LoVo (cell line): ENCODE results near the gene LIPC.
"Not testable (repeated sequence)": the region's sequence is repeated elsewhere in the genome, so short reads cannot be mapped to it uniquely, and the experiment has no call there.

Experiments used
- DNase-seq: peaks from one replicate; pipeline ENCODE4 v3.0.0-alpha.2; 2016; ENCODE audit warnings: low spot score

The LIPC gene

GRCh38 chr15:58588096-58588495, 156.3 kb downstream of the LIPC start:
- no peak for DNase-seq

GRCh38 chr15:58589047-58589446, 157.3 kb downstream of the LIPC start:
- DNase-seq, result no peak

GRCh38 chr15:58590236-58590635, 158.4 kb downstream of the LIPC start:
- no peak for DNase-seq

- DNase-seq, result no peak
Observed at GRCh38 chr15:58590926-58591325, 159.1 kb downstream of the LIPC start.

GRCh38 chr15:58593870-58594269, 162.1 kb downstream of the LIPC start:
- DNase-seq, result no peak

GRCh38 chr15:58594898-58595297, 163.1 kb downstream of the LIPC start:
- no peak for DNase-seq

- no peak for DNase-seq
Observed at GRCh38 chr15:58595516-58596263, 163.9 kb downstream of the LIPC start.

- no peak for DNase-seq
Observed at GRCh38 chr15:58597943-58598828, 166.4 kb downstream of the LIPC start.

- no peak for DNase-seq
Observed at GRCh38 chr15:58598829-58599210, 167.0 kb downstream of the LIPC start.

- no peak for DNase-seq
Observed at GRCh38 chr15:58602823-58603222, 171.0 kb downstream of the LIPC start.

- DNase-seq, result not testable (repeated sequence)
Observed at GRCh38 chr15:58603927-58604326, 172.1 kb downstream of the LIPC start.

- peak; percentile 45 for DNase-seq
Observed at GRCh38 chr15:58604455-58604923, 172.7 kb downstream of the LIPC start.

- no peak for DNase-seq
Observed at GRCh38 chr15:58605931-58606530, 174.2 kb downstream of the LIPC start.

GRCh38 chr15:58606577-58607080, 174.8 kb downstream of the LIPC start:
- DNase-seq, result no peak

- no peak for DNase-seq
Observed at GRCh38 chr15:58608129-58608590, 176.4 kb downstream of the LIPC start.

- no peak for DNase-seq
Observed at GRCh38 chr15:58608711-58609110, 176.9 kb downstream of the LIPC start.

GRCh38 chr15:58611731-58612676, 180.2 kb downstream of the LIPC start:
- no peak for DNase-seq

- no peak for DNase-seq
Observed at GRCh38 chr15:58616171-58616570, 184.4 kb downstream of the LIPC start.
